K562 (cell line): ENCODE results near the gene SLC12A3. TPM values are rescaled to one million over a fixed set of nuclear protein-coding genes. Genes with fewer than 3 reads are reported as not detected.

ENCODE experiments used
- ARID4B ChIP-seq: sonication (generic); formaldehyde crosslinking; IDR thresholded peaks from 2 replicates; pipeline ENCODE4 v1.8.0; 2022; ENCODE audit warnings: mild to moderate bottlenecking, missing genetic modification reagents
- BHLHE40 ChIP-seq: IDR thresholded peaks from 2 replicates; pipeline ENCODE4 v1.6.1; 2011; ENCODE audit warnings: low read length, improper control_type of control experiment
- BRCA1 ChIP-seq, 2 experiments: fragments of 450-650 bp in 1 of 2; sonication (generic) in 1 of 2; formaldehyde crosslinking in 1 of 2; IDR thresholded peaks; 2 replicates each; pipeline versions ENCODE4 v1.5.0 to v1.6.1; 2017 to 2020; ENCODE audit warnings: mild to moderate bottlenecking in 1 of 2, missing genetic modification reagents in 1 of 2
- C11orf30 ChIP-seq: fragments of 450-650 bp; IDR thresholded peaks from 2 replicates; pipeline ENCODE4 v1.6.1; 2016; ENCODE audit warnings: low read depth, mild to moderate bottlenecking
- CXXC5 ChIP-seq: fragments of 250-450 bp; sonication (Bioruptor Pico); IDR thresholded peaks from 2 replicates; pipeline ENCODE4 v1.8.0; 2022; ENCODE audit warnings: inconsistent platforms, mild to moderate bottlenecking, moderate library complexity
- GABPB1 ChIP-seq: sonication (generic); formaldehyde crosslinking; IDR thresholded peaks from 2 replicates; pipeline ENCODE4 v1.8.0; 2022; ENCODE audit warnings: mild to moderate bottlenecking, missing genetic modification reagents
- HCFC1 ChIP-seq: IDR thresholded peaks from 2 replicates; pipeline ENCODE4 v1.6.1; 2012; ENCODE audit warnings: low read depth, low read length, improper control_type of control experiment
- KAT7 ChIP-seq: sonication (generic); formaldehyde crosslinking; IDR thresholded peaks from 2 replicates; pipeline ENCODE4 v1.8.0; 2022; ENCODE audit warnings: missing genetic modification reagents, mild to moderate bottlenecking, borderline replicate concordance
- MAX ChIP-seq: sonication (generic); formaldehyde crosslinking; IDR thresholded peaks from 2 replicates; pipeline ENCODE4 v1.9.0; 2022; ENCODE audit warnings: mild to moderate bottlenecking, missing genetic modification reagents
- MTA1 ChIP-seq: fragments of 450-650 bp; IDR thresholded peaks from 2 replicates; pipeline ENCODE4 v1.6.1; 2017; ENCODE audit warnings: borderline replicate concordance
- NFXL1 ChIP-seq: fragments of 450-650 bp; formaldehyde crosslinking; IDR thresholded peaks from 2 replicates; pipeline ENCODE4 v1.4.0; 2021; ENCODE audit warnings: mild to moderate bottlenecking
- NKRF ChIP-seq: fragments of 450-650 bp; IDR thresholded peaks from 2 replicates; pipeline ENCODE4 v1.6.1; 2016; ENCODE audit warnings: borderline replicate concordance
- TAF9B ChIP-seq: fragments of 450-650 bp; IDR thresholded peaks from 2 replicates; pipeline ENCODE4 v1.6.1; 2018; ENCODE audit warnings: mild to moderate bottlenecking; ENCODE audit not compliant: partially characterized antibody
- ZBTB1 ChIP-seq: sonication (generic); formaldehyde crosslinking; IDR thresholded peaks from 2 replicates; pipeline ENCODE4 v1.8.1; 2023; ENCODE audit warnings: missing genetic modification reagents, low read depth, mild to moderate bottlenecking, borderline replicate concordance
- ZHX1 ChIP-seq: fragments of 150-350 bp; conservative IDR thresholded peaks from 2 replicates; pipeline ENCODE4 v1.6.1; 2014; ENCODE audit warnings: low read length
- ZNF197 ChIP-seq: fragments of 200-800 bp; sonication (Bioruptor generic); IDR thresholded peaks from 2 replicates; pipeline ENCODE4 v1.6.1; 2016; ENCODE audit warnings: low read depth, missing genetic modification characterization, missing compliant biosample characterization
- ZNF766 ChIP-seq: fragments of 200-800 bp; sonication (Bioruptor generic); conservative IDR thresholded peaks from 2 replicates; pipeline ENCODE4 v1.6.1; 2016; ENCODE audit warnings: missing genetic modification characterization, missing compliant biosample characterization
- polyA plus RNA-seq, 8 experiments: library from polyadenylated mRNA; depleted of rRNA in 4 of 8; stranded (reverse) in 5 of 8; unstranded in 3 of 8; fragments of >200 nt; fragmentation: Nextera tagmentation in 2 of 8; fragmentation: Illumina TruSeq in 1 of 8; extraction: Ambion mirVana in 2 of 8; extraction: Trizol in 1 of 8; gene quantifications; 2 replicates each; pipeline versions ENCODE4 v1.2.1 to v1.2.3, GENCODE V29; 2011 to 2014; ENCODE audit warnings: inconsistent platforms in 1 of 8, missing spikeins in 1 of 8
- total RNA-seq, 7 experiments: library from RNA; depleted of rRNA in 6 of 7; stranded (reverse); fragments of >200 nt in 6 of 7; fragmentation: Illumina TruSeq in 2 of 7; extraction: Trizol in 2 of 7; gene quantifications; 2 replicates each; pipeline versions ENCODE4 v1.2.1 to v1.2.3, GENCODE V29; 2011 to 2021; ENCODE audit warnings: low replicate concordance in 1 of 7

SLC12A3 gene
- total and polyA plus RNA-seq, 9 of the 15 experiments (the other 6 are each of a cell fraction or from before 2014, with no cell fraction given), result not detected

DNA sequence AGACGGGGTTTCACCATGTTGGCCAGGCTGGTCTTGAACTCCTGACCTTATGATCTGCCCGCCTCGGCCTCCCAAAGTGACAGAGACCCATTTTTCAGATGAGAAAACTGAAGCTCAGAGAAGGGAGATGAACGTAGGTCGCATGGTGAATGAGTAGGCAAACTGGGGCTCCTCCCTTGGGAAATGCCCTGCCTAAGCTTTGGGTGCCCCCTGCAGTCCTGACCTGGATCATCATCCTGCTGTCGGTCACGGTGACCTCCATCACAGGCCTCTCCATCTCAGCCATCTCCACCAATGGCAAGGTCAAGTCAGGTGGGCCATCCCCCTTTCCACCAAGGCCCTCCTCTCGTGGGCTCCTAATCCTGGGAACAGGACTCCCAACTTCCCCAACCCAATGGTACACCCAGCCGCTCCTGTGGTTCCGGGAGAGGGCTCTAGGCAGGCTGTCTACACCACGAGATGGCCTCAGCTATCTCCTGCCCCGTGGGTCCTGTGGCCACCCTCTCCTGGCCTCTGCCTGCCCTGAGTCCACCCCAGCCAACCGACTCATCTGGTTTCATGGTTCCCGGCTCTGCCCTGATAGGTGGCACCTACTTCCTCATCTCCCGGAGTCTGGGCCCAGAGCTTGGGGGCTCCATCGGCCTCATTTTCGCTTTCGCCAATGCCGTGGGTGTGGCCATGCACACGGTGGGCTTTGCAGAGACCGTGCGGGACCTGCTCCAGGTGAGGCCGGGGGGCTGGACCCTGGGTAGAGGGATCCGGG, 4.7 kb downstream of the SLC12A3 start (continued):
- TF ChIP-seq NKRF (no peak), ZHX1 (no peak), MAX (CRISPR knock-in tag) (no peak), BHLHE40 (0 out of 2 replicates have a peak, but pooled peaks have one; percentile 19), ARID4B (no peak), HCFC1 (no peak), MTA1 (no peak), TAF9B (no peak), GABPB1 (CRISPR knock-in tag) (no peak), CXXC5 (CRISPR knock-in tag) (peak; percentile 39), KAT7 (no peak), BRCA1 (IDR thresholded peaks at IDR 0.05) (no peak), BRCA1 (CRISPR knock-in tag; IDR thresholded peaks at IDR 0.05) (no peak), ZNF197 (no peak), NFXL1 (no peak), ZBTB1 (CRISPR knock-in tag) (no peak), C11orf30 (peak; percentile 70), ZNF766 (CRISPR knock-in tag) (no peak)
